Measurements from ENCODE around the gene SBF2.

- no peak for TF ChIP-seq CTCF (IDR thresholded peaks at IDR 0.05; ENCODE audit: borderline replicate concordance, extremely low read depth, low read length, poor library complexity, severe bottlenecking)
- no peak for TF ChIP-seq EZH2 (IDR thresholded peaks at IDR 0.05; ENCODE audit: borderline replicate concordance, low read depth, low read length, severe bottlenecking)
Measured at GRCh38 chr11:9772218-9772617, 521.8 kb downstream of the SBF2 start.
